GM21723 (cell line): ENCODE measurements around the gene SETD1B.

Source experiments
- ATAC-seq: cut with Tn5 transposase; IDR thresholded peaks from one replicate; pipeline ENCODE4 v1.9.1; 2021; ENCODE audit warnings: mild to moderate bottlenecking, moderate library complexity; ENCODE audit not compliant: unreplicated experiment

The SETD1B gene

DNA sequence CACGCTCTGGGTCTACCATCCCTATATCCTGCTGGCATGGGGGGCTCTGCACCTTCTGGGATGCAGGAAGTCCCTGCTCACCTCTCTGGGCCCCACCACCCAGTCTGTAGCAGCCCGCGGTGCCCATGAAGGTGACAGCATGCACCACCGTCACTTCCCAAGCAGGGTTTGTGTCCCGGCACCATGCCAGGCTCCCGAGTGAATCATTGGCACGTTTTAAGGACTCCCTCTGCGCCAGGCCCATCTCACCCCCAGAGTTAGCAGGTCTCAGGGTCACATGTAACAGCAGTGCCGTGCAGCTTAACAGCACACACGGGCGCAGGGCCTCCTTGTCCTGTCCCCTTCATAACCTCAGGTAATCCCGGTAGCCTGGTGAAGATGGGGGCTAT lies 19.9 kb downstream of the SETD1B start:
- no peak for ATAC-seq

DNA sequence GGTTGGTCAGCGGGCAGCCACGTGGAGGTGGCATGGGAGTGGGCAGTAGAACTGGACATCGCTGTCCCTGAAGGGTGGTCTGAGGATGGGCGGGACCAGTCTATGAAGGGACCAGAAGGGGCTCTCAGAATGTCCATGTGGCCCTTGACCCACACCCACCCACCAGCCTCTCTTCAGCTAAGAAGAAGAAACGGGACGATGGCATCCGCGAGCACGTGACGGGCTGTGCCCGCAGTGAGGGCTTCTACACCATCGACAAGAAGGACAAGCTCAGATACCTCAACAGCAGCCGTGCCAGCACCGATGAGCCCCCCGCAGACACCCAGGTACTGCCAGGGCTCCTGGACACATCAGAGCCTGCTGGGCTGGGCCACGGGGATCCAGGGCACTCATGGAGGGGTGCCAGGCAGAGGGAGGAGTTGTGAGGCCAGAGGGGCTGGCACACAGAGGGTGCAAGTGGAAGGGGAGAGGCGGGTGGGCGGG lies 21.3 kb downstream of the SETD1B start:
- ATAC-seq = no peak

DNA sequence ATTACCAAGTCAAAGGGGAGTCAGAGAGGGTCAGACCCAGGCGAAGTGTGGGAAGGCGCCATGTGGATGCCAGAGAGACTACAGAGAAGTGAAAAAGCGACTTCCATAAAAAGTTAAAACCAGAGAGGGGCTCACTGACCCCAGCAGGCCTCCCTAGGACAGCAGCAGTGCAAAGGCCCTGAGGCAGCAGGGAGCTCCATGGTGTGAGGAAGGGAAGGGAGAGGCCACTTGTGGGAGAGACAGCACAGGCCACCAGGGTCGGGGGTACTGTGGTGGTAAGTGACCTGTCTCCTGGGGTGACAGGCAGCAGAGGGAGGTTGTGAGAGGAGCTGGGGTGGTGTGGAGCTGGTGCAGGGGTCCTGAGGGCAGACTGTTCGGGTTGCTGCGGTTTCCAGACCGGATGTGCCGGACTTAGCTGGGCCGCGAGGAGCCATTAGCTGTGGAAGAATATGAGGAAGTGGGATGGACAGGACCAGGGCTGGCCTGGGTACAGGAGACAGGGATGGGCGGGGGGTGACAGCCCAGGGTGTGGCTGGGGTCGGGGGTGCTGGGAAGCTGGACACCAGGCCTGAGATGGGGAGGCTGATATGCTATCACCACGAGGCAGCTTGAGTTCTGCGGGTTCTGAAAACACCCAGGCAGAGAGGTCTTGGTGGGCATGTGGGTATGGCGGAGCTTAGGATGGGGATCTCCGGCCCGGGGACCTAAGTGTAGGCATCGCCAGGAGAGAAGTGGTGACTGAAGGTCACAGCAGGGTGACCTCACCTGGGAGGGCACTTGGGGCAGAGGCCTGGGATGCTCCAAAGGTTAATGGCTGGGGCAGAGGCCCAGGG lies 22.7 kb downstream of the SETD1B start:
- no peak for ATAC-seq

DNA sequence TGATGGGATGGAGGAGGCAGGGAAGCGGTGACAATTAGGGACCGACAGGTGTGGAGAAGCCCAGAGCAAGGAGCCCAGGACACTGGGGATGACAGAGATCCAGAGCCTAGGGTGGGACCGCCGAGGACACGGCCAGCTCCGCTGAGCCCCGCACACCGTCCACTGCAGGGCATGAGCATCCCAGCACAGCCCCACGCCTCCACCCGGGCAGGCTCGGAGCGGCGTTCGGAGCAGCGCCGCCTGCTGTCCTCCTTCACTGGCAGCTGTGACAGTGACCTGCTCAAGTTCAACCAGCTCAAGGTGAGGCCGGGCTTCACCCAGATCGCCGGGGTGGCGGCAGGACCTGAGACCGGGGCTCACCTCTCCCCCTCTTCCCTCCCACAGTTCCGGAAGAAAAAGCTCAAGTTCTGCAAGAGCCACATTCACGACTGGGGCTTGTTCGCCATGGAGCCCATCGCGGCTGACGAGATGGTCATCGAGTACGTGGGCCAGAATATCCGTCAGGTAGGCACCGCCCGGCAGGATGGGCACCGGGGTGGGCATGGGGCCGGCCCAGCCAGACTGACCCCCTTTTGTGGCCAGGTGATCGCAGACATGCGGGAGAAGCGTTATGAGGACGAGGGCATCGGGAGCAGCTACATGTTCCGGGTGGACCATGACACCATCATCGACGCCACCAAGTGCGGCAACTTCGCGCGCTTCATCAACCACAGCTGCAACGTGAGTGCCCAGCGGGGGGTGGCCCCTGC lies 23.7 kb downstream of the SETD1B start:
- no peak for ATAC-seq

DNA sequence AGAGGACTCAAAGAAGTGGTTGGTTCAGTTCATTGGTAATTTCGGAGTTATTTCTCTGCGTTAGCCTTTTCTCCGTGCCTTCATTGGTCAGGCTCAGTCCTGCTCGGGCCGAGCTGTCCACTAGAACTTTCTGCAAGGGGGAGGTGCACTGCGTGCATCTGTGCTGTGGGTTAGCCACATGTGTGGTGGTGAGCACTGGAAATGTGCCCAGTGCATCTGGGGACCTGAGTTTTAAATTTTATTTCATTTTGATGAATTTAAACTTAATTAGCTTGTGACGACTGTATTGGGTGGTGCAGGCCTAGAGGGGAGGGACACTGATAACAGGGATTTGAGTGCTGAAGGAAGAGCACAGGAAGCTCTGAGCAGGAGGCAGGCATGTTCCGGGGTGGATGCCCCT lies 24.5 kb downstream of the SETD1B start:
- ATAC-seq = no peak

DNA sequence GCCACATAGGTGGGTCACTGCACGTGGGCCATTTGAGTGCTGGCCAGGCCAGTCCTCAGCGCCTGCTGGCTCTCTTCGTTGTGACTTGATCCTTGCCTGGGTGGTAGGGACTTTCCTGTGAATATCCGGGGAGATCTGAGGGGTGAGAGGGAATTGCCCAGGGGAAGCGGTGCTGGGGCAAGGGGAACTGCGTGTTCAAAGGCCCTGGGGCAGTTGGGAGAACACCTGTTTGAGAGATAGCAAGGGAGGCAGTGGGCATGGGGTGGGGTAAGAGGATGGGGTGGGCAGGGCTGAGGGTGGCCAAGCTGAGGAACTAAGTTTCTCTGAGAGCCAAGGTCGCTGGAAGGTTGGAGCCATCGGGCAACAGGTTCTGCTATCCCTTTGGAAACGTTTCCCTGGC lies 25.0 kb downstream of the SETD1B start:
- ATAC-seq = no peak

DNA sequence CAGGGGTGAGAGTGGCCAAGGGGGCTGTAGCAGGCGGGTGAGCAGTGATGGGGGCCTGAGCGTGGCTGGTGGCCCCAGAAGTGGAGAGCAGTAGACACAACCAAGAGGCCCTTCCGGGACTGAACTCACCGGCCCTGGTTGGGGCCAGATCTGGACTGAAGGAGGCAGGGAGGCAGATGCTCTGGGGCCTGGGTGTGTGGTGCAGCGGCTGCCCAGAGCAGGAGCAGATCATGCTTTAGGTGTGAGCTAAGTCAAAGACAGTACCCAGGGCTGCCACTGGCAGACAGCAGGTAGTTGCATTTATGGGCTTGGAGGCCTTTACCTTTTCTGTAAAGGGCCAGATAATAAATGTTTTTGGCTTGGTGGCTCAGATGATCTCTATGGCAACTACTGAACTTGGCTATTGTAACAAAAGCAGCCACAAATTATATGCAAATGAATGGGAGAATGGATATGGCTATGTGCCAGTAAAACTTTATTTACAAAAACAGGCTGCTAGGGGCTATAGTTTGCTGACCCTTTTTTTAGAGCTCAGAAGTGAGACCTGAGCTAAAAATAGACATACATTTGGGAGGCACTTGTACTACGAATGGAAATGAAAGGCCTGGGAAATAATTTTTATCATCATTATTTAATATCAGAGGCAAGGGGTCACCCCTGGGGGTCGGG lies 25.6 kb downstream of the SETD1B start:
- no peak for ATAC-seq

DNA sequence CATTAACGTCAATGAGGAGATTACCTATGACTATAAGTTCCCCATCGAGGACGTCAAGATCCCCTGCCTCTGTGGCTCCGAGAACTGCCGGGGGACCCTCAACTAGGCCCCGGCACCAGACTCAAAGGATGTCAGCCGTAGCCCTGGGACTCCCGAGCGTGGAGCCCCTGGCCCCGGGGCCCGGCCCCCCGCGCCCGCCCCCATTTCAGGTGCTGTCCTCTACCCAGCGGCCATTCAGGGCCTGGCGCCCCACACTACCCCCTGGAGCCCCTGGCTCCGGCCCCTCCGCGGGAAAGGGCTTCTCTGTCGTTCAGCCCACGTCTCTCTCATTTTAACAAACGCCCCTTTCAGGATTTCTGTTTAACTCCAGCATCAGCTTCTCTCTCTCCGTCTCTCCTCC lies 26.3 kb downstream of the SETD1B start:
- no peak for ATAC-seq

DNA sequence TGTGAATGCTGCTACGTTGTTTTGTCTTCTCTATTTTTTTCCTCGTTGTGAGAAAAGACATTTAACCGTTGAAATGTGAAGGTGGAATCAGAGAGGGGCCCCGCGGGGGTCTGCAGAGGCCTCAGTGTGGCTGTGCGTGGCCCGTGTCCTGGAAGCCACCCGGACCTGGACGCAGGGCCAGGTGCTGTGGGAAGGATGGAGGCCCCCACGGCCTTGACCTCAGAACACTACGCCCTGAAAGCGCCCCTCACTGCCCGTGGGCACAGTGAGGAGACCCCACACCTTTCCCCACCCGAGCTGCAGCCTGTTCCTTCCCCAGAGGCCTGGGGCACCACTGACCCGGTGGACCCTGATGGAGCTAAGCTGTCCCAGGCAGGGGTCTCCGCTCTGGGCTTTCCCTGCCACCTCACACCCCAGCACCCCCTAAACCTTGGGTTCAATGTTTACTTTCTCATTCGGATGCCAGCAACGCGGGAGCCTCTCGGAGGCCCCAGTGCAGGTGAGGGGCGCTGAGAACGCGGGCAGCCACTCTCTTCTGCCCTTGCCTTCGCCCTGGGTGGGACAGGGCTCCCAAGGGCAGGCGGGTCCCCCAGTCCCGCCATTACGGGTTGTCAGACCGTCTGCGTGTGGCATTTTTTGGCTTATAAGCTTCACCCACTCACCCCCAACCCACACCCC lies 26.9 kb downstream of the SETD1B start:
- no peak for ATAC-seq

DNA sequence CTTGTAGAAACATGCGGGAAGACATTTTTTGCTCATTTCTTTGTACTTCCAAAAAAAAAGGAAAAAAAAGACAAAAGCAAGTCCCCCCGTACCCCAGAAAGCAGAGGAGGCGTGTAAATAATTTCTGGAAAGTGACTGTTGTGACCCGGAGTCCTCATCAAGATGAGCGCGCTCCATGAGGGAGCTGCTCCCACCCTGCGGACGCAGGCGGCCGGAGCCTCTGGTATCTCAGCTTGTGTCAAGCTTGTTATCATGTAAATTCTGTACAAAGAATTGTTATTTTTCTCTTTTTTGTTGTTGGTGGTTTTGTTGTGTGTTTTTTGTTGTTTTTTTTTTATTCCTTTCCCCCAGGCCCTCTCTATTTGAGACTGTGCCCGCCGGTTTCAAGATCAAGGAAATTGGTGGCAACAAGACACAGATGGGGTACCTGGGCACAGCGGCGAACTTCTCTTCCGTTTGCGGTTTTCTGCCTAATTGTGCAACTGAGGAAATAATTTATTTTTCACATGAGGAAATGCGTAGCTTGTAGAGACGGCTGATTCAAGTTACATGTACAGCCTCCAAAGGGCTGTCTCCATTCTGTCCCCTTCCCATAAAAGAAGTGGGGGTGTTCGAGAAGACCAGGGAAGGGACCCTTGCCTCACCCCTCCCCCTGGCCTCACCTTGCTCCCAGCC lies 27.9 kb downstream of the SETD1B start:
- ATAC-seq = no peak

DNA sequence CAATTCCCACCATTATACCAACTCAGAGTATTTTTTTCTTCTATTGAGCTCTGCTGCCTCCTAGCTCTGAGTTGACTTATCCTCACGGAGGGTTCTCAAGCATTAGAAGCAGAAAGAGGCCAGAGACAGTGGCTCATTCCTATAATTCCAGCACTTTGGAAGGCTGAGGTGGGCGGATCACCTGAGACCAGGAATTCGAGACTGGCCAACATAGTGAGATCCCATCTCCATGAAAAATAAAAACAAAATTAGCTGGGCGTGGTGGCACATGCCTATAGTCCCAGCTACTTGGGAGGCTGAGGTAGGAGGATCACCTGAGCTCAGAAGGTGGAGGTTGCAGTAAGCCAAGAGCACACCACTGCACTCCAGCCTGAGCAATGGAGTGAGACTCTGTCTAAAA lies 33.9 kb downstream of the SETD1B start:
- no peak for ATAC-seq

DNA sequence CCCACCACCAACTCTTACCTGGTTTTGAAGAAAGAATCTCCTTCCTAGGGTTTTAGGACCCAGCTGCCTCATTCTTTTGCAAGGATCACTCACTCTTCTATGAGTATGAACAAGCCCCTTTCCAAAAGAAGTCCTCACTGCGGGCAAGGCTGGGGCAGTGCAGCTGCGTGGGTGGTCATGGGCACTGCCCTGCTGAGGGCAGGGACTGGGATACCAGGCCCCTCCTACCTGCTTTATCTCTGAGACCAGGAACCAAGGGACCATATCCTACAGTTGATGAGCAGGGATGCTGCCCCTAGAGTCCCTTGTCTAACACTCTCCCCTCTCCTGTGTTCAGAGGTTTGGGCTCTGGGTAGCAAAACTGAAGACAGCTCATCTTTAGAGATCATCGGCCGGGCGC lies 34.3 kb downstream of the SETD1B start:
- no peak for ATAC-seq

DNA sequence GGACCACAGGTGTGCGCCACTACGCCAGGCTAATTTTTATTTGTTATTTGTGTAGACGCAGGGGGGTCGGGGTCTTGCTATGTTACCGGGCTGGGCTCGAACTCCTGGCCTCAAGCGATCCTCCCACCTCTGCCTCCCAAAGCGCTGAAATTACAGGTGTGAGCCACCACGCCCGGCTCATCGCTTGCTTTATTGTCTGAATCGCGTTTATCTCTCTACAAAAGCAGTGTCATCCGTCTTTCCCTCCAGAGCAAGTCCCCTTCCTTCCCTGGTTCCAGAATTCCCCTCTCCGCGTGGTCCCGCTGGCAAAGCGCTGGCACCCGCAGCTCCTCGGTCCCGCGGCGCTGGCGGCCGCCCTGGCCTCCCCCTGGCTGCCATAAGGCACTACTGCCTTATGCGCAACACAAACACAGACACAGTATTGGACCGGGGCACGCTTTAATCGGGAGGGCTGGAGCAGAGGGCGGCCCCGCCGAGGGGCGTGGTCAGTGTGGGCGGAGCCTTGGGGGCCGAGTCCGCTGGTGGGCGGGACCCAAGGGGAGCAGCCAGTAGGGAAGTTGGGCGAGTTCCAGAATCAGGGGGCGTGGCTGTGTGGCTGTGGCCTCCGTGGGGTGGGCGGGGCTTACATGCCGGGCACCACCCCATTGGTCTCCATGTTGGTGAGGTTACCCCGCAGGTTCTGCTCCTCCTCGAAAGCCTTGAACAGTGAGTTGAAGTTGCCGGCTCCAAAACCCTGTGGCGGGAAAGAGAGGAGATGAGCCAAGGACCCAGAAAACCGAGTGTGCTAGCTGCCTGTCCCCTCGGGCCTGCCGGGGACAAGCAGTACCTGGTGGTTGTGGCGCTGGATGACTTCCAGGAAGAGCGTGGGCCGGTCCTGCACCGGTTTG lies 35.5 kb downstream of the SETD1B start:
- ATAC-seq = peak; percentile 99

DNA sequence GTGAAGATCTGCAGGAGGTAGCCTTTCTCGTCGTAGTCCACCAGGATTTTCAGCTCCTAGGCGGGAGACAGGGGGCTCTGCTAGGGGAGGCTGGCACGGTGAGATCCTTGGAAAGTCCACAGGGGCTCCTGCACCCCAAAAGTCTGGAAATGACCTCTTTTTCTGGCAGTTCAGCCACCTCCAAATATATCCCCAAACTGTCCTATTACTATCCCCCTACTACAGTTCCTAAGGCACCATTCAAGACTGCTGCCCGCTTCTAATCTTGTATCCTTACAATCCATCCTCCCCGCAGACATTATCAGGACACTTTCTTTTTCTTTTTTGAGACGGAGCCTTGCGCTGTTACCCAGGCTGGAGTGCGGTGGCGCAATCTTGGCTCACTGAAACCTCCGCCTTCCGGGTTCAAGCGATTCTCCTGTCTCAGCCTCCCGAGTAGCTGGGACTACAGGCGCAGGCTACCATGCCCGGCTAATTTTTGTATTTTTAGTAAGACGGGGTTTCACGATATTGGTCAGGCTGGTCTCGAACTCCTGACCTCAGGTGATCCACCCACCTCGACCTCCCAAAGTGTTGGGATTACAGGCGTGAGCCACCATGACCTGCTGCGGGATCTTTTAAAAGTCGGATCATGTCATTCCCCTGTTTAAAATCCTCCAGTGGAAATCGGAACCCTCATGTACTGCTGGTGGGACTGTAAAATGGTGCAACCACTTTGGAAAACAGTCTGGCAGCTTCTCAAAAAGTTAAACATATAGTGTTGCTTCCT lies 36.4 kb downstream of the SETD1B start:
- no peak for ATAC-seq

DNA sequence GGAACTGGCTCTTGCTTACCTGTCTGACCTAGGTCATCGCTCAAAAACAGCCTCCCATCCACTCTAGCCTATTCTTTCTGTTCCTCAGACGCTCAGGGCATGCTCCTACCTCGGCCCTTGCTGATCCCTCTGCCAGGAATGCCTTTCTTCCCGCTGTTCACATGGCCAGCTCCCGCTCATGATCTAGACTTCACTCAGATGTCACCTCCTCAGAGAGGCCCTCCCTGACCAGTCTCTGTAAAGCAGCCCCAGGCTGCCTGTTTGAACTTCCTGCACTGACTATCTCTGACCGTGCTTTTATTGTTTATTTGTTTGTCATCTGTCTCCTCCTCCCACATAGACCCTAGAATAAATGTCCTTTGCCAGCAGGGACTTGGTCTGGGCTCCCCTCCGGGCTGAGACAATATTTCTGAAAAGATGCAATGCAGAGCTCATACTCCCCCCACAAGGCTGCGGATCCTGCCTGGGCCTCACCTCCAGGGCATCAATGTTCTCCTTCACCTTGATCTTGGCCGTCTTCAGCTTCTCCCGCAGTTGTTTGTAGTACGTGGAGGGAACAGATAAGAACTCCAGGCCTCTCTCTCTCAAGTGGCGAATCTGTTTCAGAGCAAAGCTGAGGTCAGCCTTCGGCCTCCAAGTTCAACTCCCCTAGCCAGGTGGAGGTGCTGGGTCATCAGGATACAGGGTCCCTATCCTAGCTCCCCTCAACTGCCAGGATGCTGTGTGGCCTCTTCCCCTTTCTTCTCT lies 39.6 kb downstream of the SETD1B start:
- ATAC-seq = no peak

DNA sequence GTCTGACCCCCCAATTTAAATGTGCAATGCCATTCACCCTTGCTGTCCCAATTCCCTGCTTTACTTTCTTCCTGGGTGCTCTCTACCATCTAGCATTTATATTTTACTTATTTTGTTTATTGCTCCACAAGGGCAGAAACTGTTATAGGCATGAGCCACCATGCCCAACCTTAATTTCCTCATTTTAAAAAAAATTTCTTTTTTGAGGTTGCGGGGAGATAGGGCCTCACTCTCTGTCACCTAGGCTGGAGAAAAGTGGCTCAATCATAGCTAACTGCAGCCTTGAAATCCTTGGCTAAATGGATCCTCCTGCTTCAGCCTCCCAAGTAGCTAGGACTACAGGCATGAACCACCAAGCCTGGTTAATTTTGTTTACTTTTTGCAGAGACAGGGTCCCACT lies 41.9 kb downstream of the SETD1B start:
- ATAC-seq = no peak

DNA sequence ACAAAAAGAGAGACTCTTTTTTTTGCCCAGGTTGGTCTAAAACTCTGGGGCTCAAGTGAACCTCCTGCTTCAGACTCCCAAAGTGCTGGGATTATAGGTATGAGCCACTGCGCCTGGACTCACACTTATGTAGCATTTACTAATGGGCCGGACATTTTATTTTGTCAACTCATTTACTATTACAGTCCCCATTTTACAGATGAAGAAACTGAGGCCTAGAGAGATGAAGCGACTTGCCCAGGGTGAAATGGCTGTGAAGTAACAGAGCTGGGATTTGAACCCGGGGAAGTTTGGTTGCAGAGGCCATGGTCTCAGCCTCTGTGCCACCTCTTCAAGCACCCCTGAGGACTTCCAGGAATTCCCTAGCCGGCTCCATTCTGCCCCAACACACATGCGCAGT lies 45.4 kb downstream of the SETD1B start:
- no peak for ATAC-seq

DNA sequence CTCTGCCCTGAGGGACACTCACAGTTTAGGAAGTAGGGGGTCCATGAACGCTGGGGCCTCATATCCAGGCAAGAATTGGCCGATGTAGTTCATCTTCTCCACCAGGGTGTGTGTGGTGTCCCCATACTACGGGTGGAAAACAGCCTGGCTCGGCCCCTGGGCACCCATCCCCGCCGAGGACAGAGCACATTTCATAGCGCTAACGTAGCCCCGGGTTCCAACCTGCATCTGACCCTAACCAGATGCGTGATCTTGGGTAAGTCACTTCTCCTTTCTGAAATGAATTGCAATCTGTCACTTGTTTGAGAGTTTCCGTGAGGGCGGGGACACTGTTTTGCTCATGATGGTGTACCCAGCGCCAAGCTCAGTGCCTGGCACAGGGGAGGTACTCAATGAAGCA lies 45.9 kb downstream of the SETD1B start:
- ATAC-seq = no peak
